ENCODE results near the gene NKAP.

GRCh38 chrX:119981286-119982070, 37.9 kb upstream of the NKAP start:
- TF ChIP-seq CTCF (conservative IDR thresholded peaks at IDR 0.05 in 1 of 2, IDR thresholded peaks at IDR 0.05 in 1 of 2; ENCODE audit: low read depth in 1 of 2, low read length in 2 of 2), result peak; percentile 39 to 67
- no peak for TF ChIP-seq EZH2 (IDR thresholded peaks at IDR 0.05; ENCODE audit: low read length, missing control alignments)
